GM23338 (cell line): ENCODE results near the gene ATP10B.

Experiments used
- CREB1 ChIP-seq: fragments of 250-450 bp; sonication (Bioruptor Pico); IDR thresholded peaks from 2 replicates; pipeline ENCODE4 v1.5.0; 2020; ENCODE audit warnings: low read depth, mild to moderate bottlenecking, moderate library complexity
- CTCF ChIP-seq, 2 experiments: fragments of 200-600 bp in 1 of 2; sonication (generic) in 1 of 2; conservative IDR thresholded peaks; 2 replicates each; pipeline versions ENCODE4 v1.5.1 to v1.6.1; 2016 to 2017; ENCODE audit warnings: antibody characterized with exemption in 2 of 2, low read depth in 2 of 2, mild to moderate bottlenecking in 2 of 2, moderate library complexity in 1 of 2
- EZH2 ChIP-seq: fragments of 200-600 bp; sonication (generic); IDR thresholded peaks from one replicate; pipeline ENCODE4 v1.8.0; 2017; ENCODE audit warnings: antibody characterized with exemption, mild to moderate bottlenecking, low read depth; ENCODE audit not compliant: unreplicated experiment
- EZH2phosphoT487 ChIP-seq: fragments of 200-600 bp; sonication (generic); IDR thresholded peaks from one replicate; pipeline ENCODE4 v1.8.1; 2018; ENCODE audit warnings: antibody characterized with exemption; ENCODE audit not compliant: unreplicated experiment
- JUNB ChIP-seq: IDR thresholded peaks from one replicate; pipeline ENCODE4 v1.6.1; 2016; ENCODE audit warnings: antibody characterized with exemption; ENCODE audit not compliant: unreplicated experiment
- POLR2AphosphoS5 ChIP-seq: IDR thresholded peaks from 2 replicates; pipeline ENCODE4 v1.6.1; 2016; ENCODE audit warnings: antibody characterized with exemption, low read depth
- REST ChIP-seq: IDR thresholded peaks from one replicate; pipeline ENCODE4 v1.6.1; 2018; ENCODE audit warnings: antibody characterized with exemption; ENCODE audit not compliant: unreplicated experiment
- STAT1 ChIP-seq: IDR thresholded peaks from one replicate; pipeline ENCODE4 v1.6.1; 2016; ENCODE audit warnings: antibody characterized with exemption; ENCODE audit not compliant: unreplicated experiment
- ZNF462 ChIP-seq: fragments of 250-450 bp; sonication (Bioruptor Pico); IDR thresholded peaks from 2 replicates; pipeline ENCODE4 v1.5.0; 2020; ENCODE audit warnings: mild to moderate bottlenecking, moderate library complexity

DNA sequence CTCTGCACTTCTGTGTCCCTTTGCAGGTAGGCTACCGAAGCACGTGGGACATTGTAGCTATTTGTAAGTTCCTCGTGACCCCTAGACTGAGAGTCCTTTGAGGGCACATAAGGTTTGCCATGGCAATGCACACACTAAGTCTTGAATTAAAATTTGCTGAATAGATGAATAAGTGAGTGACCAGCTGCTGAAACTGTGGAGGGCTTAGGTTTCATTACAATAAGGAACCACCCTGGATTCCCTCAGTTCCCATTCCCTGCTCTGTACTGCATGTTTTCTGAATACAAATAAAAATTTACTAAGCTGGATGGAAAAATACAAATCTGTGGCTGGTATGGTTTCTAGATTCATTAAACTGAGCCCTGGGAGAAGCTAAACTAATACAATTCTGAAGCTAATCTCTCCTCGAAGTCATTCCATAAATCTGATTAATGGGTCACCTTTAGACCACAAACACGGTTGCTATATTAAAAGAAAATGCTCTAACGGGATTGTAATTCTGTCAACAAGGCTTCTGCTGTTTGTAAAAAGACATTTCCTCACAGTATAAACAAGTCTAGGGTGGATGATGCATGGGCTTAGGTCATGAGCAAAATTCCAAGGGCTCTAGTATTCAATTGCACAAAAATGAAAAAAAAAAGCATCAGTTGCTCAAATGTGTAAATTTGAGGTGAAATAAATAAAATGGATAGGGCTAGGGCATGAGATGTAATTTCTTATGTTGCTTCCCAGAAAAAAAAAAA is 172.3 kb downstream of the ATP10B start:
- TF ChIP-seq CTCF (conservative IDR thresholded peaks at IDR 0.05; ENCODE audit: low read depth in 2 of 2) = no peak
- no peak for TF ChIP-seq JUNB
- TF ChIP-seq EZH2 = no peak
- no peak for TF ChIP-seq REST
- no peak for TF ChIP-seq CREB1 (CRISPR knock-in tag)
- TF ChIP-seq POLR2AphosphoS5 = no peak
- no peak for TF ChIP-seq EZH2phosphoT487
- no peak for TF ChIP-seq STAT1
- TF ChIP-seq ZNF462 (CRISPR knock-in tag) = no peak
